Left hindlimb (tissue), 1 donor: ENCODE data around the gene CCSER1.

Source experiments
- DNase-seq: peaks from one replicate; pipeline ENCODE4 v3.0.0-alpha.2; 2018

Gene CCSER1

DNA sequence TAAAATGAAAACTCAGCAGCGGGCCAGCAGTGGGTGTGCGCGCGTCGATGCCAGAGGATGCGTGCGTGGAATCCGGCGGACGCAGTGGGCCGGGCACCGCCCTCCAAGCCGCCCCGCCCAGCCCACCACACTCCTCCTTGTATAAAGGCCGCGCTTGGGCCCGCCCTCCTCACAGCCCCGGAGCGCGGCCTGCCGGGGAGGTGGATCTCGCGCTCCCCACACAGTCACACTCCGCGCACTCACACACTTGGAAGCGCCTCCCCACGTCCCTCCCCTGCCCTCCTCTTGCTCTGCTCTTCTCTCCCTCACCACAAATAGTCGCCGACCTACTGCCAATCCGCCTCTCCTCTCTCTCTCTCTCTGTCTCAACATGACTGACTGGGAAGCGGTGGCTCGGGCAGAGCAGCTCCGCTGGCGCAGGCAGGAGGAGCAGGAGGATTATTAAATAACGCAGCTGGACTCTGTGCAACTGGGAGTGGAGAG, at the start of gene CCSER1:
TSS of gene CCSER1 (plus strand) at position 172 of the 483 bp plus-strand sequence.
- DNase-seq = peak; percentile 74

GRCh38 chr4:90078440-90078839, 48.8 kb upstream of the CCSER1 start:
- DNase-seq = no peak

- DNase-seq = no peak
Observed at GRCh38 chr4:90080116-90080515, 47.1 kb upstream of the CCSER1 start.

DNA sequence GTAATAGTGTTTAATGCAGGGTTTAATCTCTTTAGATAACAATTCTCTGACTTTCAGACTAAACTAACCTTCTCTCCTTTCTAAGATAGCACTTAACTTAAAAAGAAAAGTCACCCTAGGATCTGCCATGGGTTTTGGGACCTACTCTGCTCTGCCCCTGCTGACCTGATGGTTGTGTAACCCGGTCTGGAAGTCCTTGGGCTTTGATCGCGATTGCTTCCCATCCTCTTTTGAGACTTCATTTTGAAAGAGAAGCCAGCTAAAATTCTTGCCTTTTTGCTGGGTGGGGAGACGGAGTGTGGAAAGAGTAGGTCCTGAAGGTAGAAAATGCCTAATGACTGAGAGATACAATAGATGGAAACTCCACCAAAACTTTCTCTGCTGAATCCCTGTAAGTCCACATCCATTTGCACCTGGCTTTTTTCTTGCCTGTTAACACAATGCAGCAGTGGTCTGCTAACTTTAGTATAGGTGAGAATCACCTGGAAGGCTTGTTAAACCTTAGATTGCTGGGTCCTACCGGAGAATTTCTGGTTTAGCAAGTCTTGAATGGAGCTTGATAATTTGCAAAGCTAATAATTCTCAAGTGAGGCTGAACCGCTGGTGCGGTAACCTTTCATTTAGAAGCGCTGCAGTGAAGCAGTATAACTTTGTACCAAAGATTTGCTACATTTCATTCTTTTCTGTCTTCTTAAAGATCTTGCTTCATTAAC, 45.6 kb upstream of the CCSER1 start:
- no peak for DNase-seq

- DNase-seq = no peak
Observed at GRCh38 chr4:90082449-90082848, 44.7 kb upstream of the CCSER1 start.

DNA sequence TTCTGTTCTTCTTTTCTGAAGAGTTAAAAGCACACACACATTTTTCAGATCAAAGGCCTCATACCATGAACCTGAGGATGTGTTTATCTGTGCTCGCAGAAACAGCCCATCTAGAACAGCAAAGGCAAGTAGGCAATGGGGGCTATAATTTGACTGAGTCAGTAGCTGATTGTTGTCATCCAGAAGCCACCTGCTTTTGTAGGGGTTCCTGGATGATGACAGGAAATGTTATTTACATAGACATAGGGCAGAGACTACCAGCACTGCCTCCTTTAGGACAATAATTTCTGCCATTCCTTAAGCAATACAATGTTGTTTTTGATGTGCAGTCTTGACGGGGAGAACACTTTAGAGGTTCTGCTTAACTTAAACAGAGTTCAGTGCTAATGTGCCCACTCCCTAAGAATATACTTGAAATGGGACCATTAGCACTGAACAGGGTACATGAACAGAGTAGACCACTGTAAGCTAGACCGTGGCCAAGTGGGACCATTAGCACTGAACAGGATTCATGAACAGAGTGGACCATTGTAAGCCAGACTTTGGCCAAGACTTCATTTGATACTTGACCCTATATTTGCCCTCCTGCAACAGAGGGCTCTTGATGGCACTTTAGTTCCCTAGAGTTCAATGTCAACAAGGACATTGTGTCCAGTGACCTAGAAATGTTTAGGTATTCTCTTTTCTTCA, 42.8 kb upstream of the CCSER1 start:
- no peak for DNase-seq

GRCh38 chr4:90084967-90085295, 42.3 kb upstream of the CCSER1 start:
- DNase-seq = no peak

DNA sequence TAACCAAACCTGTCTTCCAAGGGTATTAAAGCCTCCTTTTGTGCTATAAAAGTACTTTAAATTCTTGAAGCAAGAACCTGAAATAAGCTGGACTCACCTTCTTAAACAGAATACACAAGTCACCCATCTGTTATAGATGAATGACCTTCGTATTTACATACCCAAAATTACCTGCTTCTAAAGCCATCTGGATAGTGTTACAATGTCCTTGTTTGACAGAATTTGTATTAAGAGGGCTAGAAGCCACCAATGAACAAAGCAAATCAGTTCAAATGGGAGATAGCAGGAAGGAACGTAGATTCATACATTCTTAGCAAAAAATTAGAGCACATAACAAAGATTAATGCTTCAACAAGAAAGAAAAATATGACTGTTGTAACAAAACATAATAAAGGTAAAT, 33.7 kb upstream of the CCSER1 start:
- DNase-seq = no peak

DNA sequence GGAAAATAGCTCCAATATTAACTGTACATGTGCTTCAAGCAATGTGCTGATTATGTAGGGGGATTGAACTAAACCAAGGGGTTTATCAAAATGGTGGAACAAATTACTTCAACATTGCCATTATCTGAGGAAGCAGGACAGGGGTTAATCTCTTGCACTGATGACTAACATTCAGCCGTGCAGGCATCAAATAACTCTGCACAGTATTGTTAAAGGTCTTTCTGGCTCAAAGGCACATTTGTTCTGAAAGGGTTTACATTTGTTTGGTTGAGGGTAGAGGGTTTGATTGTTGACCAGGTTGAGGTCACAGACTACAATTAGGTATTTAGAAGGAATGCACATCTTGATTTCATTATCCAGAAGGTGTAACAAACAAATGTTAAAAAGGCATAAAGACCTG, 32.2 kb upstream of the CCSER1 start:
- DNase-seq = no peak

DNA sequence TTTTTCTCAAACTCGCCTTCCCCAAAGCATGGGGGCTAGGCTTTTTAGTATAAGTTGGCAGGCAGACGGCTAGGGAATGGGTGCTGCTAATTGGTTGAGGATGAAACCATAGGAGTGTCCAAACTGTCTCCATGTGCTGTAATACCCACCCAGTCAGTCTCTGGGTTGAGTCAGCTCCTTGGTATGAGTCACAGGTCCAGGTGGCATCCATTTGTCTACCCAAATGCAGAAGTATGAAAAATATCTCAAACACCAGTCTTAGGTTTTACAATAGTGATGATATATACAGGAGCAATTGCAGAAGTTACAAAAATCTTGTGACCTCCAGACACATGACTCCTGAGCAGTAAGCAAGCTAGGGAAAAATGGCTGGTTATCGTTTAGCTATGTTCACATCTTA, 27.4 kb upstream of the CCSER1 start:
- DNase-seq = no peak

DNA sequence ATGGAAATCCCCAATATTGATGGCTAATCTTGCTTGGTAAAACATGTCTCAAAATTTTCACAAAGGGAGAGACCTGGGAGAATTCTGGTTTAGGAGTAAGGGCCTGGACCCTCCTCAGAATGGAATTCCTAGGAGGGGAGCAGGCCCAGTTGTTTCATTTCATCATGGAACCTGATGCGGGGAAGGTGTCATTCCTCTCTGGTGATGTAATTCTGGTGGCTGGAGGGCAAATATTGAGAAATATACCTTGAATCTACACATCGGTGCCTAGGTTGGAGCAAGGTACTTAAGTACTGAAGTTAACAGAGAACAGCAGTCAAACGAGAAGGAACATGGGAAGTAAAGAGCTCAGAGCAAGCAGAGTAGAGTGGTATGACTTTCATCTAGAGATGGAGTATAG, 23.2 kb upstream of the CCSER1 start:
- DNase-seq = no peak

- DNase-seq = no peak
Observed at GRCh38 chr4:90105274-90105673, 21.9 kb upstream of the CCSER1 start.

GRCh38 chr4:90112715-90113114, 14.5 kb upstream of the CCSER1 start:
- no peak for DNase-seq

DNA sequence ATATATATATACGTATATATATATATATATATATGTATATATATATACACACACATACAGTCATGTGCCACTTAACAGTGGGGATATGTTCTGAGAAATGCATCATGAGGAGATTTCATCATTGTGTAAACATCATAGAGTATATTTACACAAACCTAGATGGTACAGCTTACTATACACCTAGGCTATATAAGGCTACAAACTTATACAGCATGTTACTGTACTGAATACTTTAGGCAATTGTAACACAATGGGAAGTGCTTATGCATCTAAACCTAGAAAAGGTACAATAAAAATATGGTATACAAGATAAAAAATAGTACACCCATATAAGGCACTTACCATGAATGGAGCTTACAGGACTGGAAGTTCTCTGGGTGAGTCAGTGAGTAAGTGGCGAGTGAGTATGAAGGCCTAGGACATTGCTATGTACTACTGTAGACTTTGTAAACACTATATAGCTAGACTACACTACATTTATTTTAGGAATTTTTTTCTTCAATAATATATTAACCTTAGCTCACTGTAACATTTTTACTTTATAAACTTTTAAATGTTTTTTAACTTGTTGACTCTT, 13.2 kb upstream of the CCSER1 start:
- no peak for DNase-seq

DNA sequence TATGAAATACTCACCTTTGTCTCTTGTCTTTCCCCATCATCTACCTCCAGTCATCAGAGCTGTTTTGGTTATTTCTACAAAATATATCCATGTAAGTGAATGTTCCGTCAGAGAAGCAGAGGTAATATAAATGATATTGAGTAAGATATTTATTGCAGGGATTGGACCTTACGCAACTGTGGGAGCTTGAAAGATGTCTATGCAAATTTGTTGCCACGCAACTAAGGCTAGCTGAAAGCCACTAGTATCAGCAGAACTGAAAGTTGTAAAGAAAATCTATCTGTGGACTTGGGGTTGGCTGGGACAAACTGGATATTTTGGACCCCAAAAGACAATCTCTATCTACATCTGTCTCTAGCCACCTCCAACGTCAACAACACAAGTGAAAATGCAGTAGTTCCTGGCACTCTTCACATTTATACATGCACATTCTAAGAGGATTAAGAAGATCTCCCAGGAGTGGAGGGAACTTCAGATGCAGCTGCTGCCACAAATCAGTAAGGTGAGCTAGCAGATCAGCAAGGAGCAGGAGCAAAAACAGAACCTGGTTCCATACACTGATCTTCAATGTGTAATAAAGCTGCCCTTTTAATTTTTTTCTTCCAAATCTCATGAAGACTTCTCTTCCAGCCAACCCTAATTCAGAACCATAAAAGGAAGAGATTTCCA, 8.5 kb upstream of the CCSER1 start:
- no peak for DNase-seq

DNA sequence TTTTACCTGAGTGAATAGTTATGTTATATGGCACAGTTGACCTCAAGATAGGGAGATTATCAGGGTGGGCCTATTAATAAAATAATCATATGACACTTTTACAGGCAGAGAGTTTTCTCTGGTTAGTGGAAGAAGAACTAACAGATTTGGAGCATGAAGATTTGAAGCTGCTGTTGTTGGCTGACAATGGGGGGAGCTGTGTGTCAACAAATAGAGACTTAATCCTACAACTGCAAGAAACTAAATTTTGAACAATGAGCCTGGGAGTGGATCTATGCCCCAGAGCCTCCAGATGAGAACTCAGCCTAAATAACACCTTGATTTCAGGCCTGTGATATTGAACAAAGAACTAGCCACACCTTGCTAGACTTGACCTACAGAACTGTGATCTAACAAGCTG, 7.2 kb upstream of the CCSER1 start:
- no peak for DNase-seq

DNA sequence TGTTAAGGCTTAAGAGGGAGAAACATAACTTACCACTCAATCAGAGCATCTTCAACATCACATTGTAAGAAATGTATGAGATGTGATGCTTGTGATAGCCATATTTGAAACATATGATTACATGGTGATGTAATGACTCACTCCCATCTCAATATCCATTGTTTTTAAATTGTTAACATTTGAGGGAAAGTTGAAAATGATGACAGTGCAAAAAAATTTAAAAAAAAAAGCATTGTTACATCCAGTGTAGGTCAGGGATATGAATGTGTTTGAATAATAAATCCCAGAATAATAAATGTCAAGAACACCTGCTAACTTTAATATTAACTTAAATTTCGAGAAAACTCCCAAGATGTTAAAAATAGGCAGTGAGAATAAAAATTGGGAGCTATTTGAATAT, 6.4 kb upstream of the CCSER1 start:
- no peak for DNase-seq

DNA sequence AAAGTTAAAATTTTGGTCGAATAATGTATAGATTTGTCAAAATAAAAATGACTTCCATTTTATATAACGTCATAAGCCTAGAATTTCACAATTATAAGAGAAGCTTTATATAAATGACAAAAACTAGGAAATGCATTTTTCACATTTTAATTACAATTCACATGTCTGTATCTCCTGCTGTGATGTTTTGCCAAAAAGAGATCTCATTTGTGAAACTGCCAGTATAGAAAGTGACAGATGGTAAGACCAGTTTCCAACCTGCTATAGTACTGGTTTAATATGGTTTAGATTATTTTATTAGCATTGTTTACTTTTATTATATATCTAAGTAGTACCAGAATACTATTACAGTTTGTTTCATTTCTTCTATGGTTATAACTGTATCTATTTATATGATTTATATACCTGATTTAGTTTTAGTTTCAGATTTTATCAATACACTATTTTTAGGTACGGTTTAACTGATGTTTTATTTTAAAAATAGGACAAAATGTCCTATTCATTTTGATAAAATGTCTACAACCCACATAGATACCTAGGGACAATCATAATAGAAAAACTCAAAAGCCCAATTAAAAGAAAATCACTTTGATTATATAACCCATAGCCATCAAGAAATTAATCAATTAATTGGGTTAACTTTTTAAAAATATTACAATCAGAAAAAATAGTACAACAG, 5.4 kb upstream of the CCSER1 start:
- no peak for DNase-seq

DNA sequence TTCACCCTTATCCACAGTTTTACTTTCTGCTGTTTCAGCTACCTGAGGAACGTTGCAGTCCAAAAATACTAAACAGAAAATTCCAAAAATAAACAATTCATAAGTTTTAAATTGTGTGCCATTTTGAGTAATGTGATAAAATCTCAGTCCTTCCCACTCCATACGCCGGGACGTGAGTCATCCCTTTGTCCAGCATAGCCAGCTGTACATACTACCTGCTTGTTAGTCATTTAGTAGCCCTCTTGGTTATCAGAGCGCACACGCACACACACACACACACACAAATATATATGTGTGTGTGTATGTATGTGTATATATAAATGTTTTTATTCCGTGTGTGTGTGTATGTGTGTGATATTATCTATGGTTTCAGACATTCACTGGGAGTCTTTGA, 4.8 kb upstream of the CCSER1 start:
- no peak for DNase-seq

GRCh38 chr4:90124276-90124675, 2.9 kb upstream of the CCSER1 start:
- DNase-seq = no peak

DNA sequence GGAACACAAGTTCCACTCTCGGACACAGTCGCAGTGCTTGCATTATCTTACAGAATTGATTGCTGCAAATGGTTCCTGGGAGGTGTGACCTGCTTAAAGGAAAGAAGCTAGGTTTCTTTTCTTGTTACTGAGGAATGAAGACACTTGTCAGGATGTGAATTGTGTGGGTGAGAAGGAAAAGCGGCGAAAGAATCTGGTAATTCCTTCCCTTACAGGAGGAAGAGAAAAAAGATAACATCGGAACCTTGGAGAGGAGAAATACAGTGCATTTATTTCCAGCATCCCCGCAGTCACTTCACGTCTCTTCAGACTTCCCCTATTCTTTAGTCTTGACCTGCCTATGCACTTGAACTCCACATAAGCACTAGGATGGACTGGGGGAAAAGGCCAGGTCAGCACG, 389 bp upstream of the CCSER1 start:
- DNase-seq = no peak

DNA sequence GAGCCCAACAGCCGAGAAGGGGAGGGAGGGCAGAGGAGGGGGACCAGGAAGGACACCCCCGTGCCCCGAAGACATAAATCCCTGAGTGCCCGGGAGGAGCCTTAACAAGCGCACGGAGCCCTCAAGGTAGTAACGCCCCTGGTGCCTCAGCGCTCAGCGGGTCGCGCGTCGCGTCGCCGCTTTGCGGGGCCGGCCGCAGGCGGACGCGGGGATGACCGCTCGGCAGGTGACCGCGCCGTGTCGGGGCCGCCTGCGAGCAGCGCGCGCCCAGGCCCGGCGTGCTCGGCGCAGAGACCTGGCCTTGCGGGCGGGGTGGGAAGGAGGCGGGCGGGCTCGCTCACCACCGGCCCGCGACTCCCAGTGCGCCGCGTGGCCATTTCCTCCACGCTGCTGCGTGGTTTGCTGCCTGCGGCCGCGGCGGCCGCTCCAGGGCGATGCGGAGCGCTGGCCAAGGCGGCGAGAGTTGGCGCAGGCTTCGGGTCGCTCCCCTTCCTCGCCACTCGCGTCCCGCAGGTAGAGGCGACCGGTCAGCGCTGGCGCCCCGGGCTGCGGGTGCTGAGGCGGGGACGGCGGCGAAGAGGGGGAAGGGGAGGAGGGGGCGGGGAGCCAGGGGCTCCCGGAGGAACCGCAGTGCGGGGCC, 632 bp downstream of the CCSER1 start:
- DNase-seq = no peak
